OCI-LY1 (cell line): ENCODE measurements around the gene ITIH3.
A peak's percentile ranks its signal among the peaks of the same experiment; 100 is the strongest.

ENCODE experiments used
- H2AFZ ChIP-seq: fragments of 200-600 bp; sonication (generic), shearing (Covaris generic); 2 replicates; pipeline ENCODE4 v1.6.0; 2014; ENCODE audit warnings: antibody characterized with exemption, mild to moderate bottlenecking, low read length
- H3F3A ChIP-seq: fragments of 200-600 bp; sonication (generic), shearing (Covaris generic); 2 replicates; pipeline ENCODE4 v1.6.0; 2014; ENCODE audit warnings: mild to moderate bottlenecking, antibody characterized with exemption, low read length, moderate library complexity; ENCODE audit not compliant: insufficient read depth
- H3K27ac ChIP-seq: fragments of 200-600 bp; sonication (generic); 2 replicates; pipeline ENCODE4 v1.5.1; 2014; ENCODE audit warnings: low read length, mixed run types, mild to moderate bottlenecking, low read depth; ENCODE audit not compliant: poor library complexity, severe bottlenecking
- H3K27me3 ChIP-seq: fragments of 200-600 bp; sonication (generic); 2 replicates; pipeline ENCODE4 v1.6.0; 2014; ENCODE audit warnings: antibody characterized with exemption, mild to moderate bottlenecking, low read length, moderate library complexity; ENCODE audit not compliant: insufficient read depth
- H3K36me3 ChIP-seq: fragments of 200-600 bp; sonication (generic); 2 replicates; pipeline ENCODE4 v1.6.1; 2014; ENCODE audit warnings: mild to moderate bottlenecking, antibody characterized with exemption, low read length, moderate library complexity, mixed read lengths; ENCODE audit not compliant: insufficient read depth
- H3K4me1 ChIP-seq: fragments of 200-600 bp; sonication (generic); 2 replicates; pipeline ENCODE4 v1.5.1; 2014; ENCODE audit warnings: mild to moderate bottlenecking, low read length, moderate library complexity; ENCODE audit not compliant: insufficient read depth, severe bottlenecking
- H3K4me2 ChIP-seq: fragments of 200-600 bp; sonication (generic), shearing (Covaris generic); 2 replicates; pipeline ENCODE4 v1.6.1; 2014; ENCODE audit warnings: low read length
- H3K4me3 ChIP-seq: fragments of 200-600 bp; sonication (generic); 2 replicates; pipeline ENCODE4 v1.5.1; 2014; ENCODE audit warnings: low read length, low read depth, mild to moderate bottlenecking, mixed read lengths; ENCODE audit not compliant: poor library complexity, severe bottlenecking
- H3K79me2 ChIP-seq: fragments of 200-600 bp; shearing (Covaris generic); 2 replicates; pipeline ENCODE4 v1.6.1; 2016; ENCODE audit warnings: mixed run types, low read length, mixed read lengths; ENCODE audit not compliant: insufficient read depth
- H3K9ac ChIP-seq: fragments of 200-600 bp; sonication (generic), shearing (Covaris generic); 2 replicates; pipeline ENCODE4 v1.6.1; 2014; ENCODE audit warnings: mild to moderate bottlenecking, low read length, mixed read lengths
- H3K9me2 ChIP-seq: fragments of 200-600 bp; sonication (generic), shearing (Covaris generic); 2 replicates; pipeline ENCODE4 v1.6.1; 2014; ENCODE audit warnings: low read depth, mild to moderate bottlenecking, low read length, mixed read lengths
- H3K9me3 ChIP-seq: fragments of 200-600 bp; shearing (Covaris generic); 2 replicates; pipeline ENCODE4 v1.6.1; 2014; ENCODE audit warnings: low read length, mixed read lengths
- H4K20me1 ChIP-seq: fragments of 200-600 bp; sonication (generic), shearing (Covaris generic); 2 replicates; pipeline ENCODE4 v1.6.0; 2016; ENCODE audit warnings: mild to moderate bottlenecking, low read length; ENCODE audit not compliant: insufficient read depth
- EZH2 ChIP-seq: fragments of 200-600 bp; sonication (generic), shearing (Covaris generic); IDR thresholded peaks from 2 replicates; pipeline ENCODE4 v1.8.0; 2017; ENCODE audit warnings: borderline replicate concordance, mixed run types, mild to moderate bottlenecking, antibody characterized with exemption, low read length, moderate library complexity, mixed read lengths
- TF ChIP-seq, protein P1 (sequence below): fragments of 200-600 bp; sonication (generic), shearing (Covaris generic); IDR thresholded peaks from 2 replicates; pipeline ENCODE4 v1.5.1; 2017; ENCODE audit warnings: mild to moderate bottlenecking, antibody characterized with exemption, low read length, moderate library complexity, mixed read lengths

ITIH3 gene

DNA sequence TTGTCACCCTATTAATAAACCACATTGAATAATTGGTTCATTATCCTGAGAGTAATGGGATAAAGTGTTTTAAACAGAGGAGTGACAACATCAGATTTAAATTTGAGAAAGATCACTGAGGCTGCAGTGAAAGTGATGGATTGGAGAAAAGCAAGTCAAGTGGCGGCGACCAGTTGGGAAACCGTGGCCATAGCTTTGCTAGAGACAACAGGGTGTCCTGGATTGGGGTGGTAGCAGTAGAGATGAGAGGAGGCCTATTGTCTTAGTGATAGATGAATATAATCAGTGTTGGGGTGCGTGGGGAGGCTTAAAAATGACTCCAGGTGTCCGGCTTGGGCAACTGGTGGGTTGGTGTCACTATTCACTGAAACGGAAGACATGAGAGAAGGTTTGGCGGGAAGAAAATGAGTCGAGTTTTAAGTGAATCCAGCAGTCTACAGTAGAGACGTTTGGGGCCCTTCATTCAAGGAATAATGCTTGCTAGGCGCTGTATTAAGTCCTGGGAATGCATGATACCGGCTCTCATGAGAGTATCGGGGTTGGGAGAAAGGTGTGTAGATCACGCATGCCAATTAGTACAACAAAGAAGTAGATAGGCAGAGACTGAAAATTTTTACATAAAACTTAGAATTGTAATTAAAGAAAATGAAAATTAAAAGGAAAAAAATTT is 24.7 kb upstream of the ITIH3 start:
- Histone ChIP-seq H2AFZ (peak overlapping the region; percentile 72; the same call in 1 of the 2 replicates), H3K27me3 (no peaks in the 10 kb centered on the region), H3K4me1 (peaks cover 17% of the 10 kb centered on the region), H4K20me1 (no peaks in the 10 kb centered on the region), H3K36me3 (peaks cover 20% of the 10 kb centered on the region; the same call in 1 of the 2 replicates), H3K27ac (no peak overlapping the region), H3K79me2 (no peaks in the 10 kb centered on the region), H3K4me3 (peak overlapping the region; percentile 84), H3K4me2 (peak overlapping the region; percentile 65), H3F3A (no peaks in the 10 kb centered on the region), H3K9ac (peak overlapping the region; percentile 80), H3K9me2 (no peaks in the 10 kb centered on the region), H3K9me3 (no peaks in the 10 kb centered on the region)
- TF ChIP-seq, protein P1, sequence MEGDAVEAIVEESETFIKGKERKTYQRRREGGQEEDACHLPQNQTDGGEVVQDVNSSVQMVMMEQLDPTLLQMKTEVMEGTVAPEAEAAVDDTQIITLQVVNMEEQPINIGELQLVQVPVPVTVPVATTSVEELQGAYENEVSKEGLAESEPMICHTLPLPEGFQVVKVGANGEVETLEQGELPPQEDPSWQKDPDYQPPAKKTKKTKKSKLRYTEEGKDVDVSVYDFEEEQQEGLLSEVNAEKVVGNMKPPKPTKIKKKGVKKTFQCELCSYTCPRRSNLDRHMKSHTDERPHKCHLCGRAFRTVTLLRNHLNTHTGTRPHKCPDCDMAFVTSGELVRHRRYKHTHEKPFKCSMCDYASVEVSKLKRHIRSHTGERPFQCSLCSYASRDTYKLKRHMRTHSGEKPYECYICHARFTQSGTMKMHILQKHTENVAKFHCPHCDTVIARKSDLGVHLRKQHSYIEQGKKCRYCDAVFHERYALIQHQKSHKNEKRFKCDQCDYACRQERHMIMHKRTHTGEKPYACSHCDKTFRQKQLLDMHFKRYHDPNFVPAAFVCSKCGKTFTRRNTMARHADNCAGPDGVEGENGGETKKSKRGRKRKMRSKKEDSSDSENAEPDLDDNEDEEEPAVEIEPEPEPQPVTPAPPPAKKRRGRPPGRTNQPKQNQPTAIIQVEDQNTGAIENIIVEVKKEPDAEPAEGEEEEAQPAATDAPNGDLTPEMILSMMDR, result no peak
- no peak for TF ChIP-seq EZH2

DNA sequence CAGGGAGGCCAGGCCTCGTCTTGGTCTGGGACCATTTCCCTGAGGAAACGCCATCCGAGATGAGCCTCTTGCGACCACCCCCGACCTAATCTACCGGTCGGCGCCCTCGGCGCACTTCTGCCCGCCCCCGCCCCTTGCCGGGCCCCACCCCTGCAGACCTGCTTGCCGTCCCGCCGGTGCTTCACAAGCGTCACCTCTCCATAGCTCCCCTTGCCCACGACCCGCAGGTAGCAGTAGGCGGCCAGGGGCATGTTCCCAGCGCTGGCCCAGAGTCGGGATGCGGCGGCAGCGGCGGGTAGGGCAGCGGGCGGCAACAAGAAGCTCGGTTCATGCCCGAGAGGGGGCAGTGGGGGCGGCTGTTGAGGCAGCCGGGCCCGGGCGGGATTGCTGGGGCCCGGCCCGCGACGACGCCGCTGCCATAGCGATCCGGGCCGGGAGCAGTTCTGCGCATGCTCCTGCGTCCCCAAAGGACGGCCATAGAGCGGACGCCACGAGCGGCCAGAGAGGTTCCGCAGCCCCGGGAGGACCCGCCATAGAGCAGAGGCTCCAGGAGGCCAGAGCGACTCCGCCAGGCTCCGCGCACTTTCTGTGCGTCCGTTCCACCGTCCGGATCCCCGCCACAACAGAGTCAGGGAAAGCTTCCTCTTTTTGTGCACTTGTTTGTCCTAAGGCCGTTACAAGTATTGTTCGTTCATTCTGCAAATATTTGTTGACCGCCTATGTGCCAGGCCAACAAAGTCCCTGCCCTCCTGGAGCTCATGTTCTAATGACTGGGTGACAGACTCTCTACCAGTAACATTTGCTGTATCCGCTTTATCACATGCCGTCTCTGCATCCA is 23.9 kb upstream of the ITIH3 start, which contains the start of gene NEK4:
TSS of gene NEK4 (minus strand) at position 445 of the 838 bp plus-strand sequence. CDS start at position 251, 194 bp downstream.
- Histone ChIP-seq H3K27ac (peak within 1 kb of the TSS; percentile 69), H3K4me1 (peaks cover 24% of the 10 kb centered on the region), H3K4me3 (peak within 1 kb of the TSS; percentile 84), H3K9me3 (no peaks in the 10 kb centered on the region), H3K9me2 (no peaks in the 10 kb centered on the region), H4K20me1 (no peaks in the 10 kb centered on the region), H2AFZ (peak within 1 kb of the TSS; percentile 72; the same call in 1 of the 2 replicates), H3K27me3 (no peaks in the 10 kb centered on the region), H3K4me2 (peak within 1 kb of the TSS; percentile 65), H3K9ac (peak within 1 kb of the TSS; percentile 80), H3F3A (no peaks in the 10 kb centered on the region), H3K79me2 (no peaks in the 10 kb centered on the region), H3K36me3 (peaks cover 13% of the 10 kb centered on the region; the same call in 1 of the 2 replicates)
- TF ChIP-seq, protein P1, result no peak
- no peak for TF ChIP-seq EZH2

DNA sequence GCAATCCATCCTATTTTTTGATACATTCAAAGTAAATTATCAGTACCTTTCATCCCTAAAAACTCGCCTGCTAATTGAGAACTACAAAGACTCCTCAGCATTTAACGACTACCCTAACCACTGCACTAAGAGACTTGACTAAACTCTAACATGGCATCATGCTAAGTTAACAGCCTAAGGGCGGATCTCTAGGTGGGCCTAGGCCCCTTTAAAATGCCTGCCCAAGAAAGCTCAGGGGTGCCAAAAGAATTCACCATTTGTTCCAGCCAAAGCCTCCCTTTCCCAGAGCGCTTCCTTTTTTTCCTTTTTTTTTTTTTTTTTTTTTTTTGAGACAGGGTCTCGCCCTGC is 23.3 kb upstream of the ITIH3 start:
- Histone ChIP-seq H3K27me3 (no peaks in the 10 kb centered on the region), H3K9me3 (no peaks in the 10 kb centered on the region), H3K36me3 (peaks cover 9% of the 10 kb centered on the region; the same call in 1 of the 2 replicates), H3K9ac (peak overlapping the region; percentile 80), H3K4me3 (peak overlapping the region; percentile 84), H3K4me1 (peaks cover 30% of the 10 kb centered on the region), H4K20me1 (no peaks in the 10 kb centered on the region), H3K9me2 (no peaks in the 10 kb centered on the region), H3K79me2 (no peaks in the 10 kb centered on the region), H3F3A (no peaks in the 10 kb centered on the region), H3K27ac (peak overlapping the region; percentile 69), H2AFZ (0 out of 2 replicates have a peak overlapping the region, but pooled peaks have one; percentile 20), H3K4me2 (peak overlapping the region; percentile 65)
- TF ChIP-seq, protein P1, result no peak
